DMS53 treated with DMSO at 0.1 percent for 48 hours (cell line): ENCODE results near the gene NDUFB10.

Experiments
- DNase-seq: peaks from one replicate; lab custom pipeline; 2025; ENCODE audit not compliant: unreplicated experiment; lab: John Stamatoyannopoulos, UW

The NDUFB10 gene

GRCh38 chr16:1983544-1984346 lies 24.4 kb downstream of the NDUFB10 start, which contains the start of gene GFER:
TSS of gene GFER (plus strand) at chr16:1984193. CDS start at chr16:1984219, 26 bp downstream.
- peak; percentile 70 for DNase-seq

- DNase-seq = no peak
Measured at GRCh38 chr16:1984347-1985225, 25.2 kb downstream of the NDUFB10 start.

GRCh38 chr16:1985466-1986150 lies 26.3 kb downstream of the NDUFB10 start:
- no peak for DNase-seq

DNA sequence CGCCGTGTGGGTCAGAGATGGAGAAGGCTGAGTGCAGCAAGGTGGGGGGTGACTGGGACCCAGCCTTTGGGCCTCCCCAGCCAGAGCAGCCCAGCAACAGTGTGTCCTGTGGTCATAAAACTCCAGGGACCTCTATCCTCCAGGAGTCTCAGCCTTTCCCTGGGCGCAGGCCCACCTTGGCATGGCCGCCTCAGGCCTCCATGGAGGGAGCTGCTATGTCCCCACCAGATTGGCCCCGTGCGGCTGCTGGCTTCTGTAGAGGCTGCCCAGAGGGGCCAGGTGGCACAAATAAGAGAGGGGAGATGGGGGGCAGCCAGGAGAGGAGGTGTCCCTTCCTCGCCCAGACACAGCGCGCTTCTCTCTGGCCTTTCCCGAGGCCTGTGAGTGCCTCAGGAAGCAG lies 27.9 kb downstream of the NDUFB10 start:
- no peak for DNase-seq

GRCh38 chr16:1989209-1990100 lies 30.1 kb downstream of the NDUFB10 start, which contains the start of gene SYNGR3:
TSS of gene SYNGR3 (plus strand) at chr16:1989970. CDS start at chr16:1990103, 133 bp downstream.
- peak; percentile 46 for DNase-seq

DNA sequence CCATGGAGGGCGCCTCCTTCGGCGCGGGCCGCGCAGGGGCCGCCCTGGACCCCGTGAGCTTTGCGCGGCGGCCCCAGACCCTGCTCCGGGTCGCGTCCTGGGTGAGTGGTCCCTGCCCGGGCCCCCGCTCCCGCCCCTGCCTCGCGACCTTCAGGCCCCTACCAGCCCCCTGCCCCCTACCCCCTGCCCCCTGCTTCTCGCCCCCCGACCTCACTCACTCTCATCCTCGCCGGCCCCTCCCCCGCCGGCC lies 30.7 kb downstream of the NDUFB10 start:
- DNase-seq = no peak

- peak; percentile 10 for DNase-seq
Measured at GRCh38 chr16:1990351-1991134, 31.2 kb downstream of the NDUFB10 start.

- peak; percentile 19 for DNase-seq
Measured at GRCh38 chr16:1991135-1991551, 31.8 kb downstream of the NDUFB10 start.

DNA sequence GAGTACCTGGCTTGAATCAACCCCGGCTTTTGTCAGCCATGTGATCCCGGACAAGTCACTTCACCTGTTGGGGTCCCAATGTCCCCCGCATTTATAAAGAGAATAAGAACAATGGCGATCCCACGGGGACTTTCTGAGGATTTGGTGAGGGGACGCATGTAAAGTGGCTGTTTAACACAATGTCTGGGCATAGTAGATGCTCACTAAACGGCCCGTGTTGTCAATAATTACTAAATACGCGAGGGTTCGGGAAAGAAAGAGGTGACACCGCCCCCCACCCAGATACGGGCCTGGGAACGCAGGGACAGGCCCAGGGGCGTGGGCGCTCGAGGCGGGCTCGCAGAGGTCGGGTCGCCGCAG lies 32.2 kb downstream of the NDUFB10 start:
- no peak for DNase-seq

- peak; percentile 64 for DNase-seq
Measured at GRCh38 chr16:1991948-1992703, 32.8 kb downstream of the NDUFB10 start.

DNA sequence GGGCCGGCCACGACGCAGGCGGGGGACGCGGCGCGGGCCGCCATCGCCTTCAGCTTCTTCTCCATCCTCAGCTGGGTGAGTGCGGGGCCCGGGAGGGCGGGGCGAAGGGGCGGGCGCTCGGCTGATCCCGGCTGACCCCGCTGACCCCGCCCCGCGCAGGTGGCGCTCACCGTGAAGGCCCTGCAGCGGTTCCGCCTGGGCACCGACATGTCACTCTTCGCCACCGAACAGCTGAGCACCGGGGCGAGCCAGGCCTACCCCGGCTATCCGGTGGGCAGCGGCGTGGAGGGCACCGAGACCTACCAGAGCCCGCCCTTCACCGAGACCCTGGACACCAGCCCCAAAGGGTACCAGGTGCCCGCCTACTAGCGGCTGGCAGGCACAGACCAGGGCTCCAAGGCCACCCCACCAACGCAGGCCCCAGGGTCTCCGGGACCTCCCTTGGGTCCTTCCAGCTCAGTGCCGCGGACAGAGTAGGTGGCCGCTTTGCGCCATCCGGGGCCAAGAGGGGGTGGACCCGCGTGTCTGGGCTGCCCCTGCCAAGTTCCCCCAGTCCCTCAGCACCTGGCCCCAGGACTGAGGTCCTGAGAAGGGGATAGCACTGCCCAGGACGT lies 33.5 kb downstream of the NDUFB10 start:
- no peak for DNase-seq

DNA sequence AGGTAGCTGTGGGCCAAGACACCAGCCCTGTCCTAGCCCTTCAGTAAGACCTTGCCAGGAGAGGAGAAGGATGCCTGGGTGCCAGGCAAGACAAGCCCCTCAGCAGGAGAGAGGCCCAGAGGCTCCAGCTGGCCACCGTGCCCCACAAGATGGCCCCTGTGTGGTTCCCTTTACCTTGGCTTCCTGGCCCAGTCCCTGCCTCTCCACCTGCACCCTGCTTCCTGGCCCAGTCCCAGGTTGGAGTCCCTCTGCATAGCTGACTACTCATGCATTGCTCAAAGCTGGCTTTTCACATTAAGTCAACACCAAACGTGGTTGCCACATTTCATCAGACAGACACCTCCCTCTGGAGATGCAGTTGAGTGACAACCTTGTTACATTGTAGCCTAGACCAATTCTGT lies 34.4 kb downstream of the NDUFB10 start:
- peak; percentile 51 for DNase-seq

- no peak for DNase-seq
Measured at GRCh38 chr16:1997494-1998359, 38.4 kb downstream of the NDUFB10 start.

GRCh38 chr16:1998360-1998835 lies 39.1 kb downstream of the NDUFB10 start:
- no peak for DNase-seq

DNA sequence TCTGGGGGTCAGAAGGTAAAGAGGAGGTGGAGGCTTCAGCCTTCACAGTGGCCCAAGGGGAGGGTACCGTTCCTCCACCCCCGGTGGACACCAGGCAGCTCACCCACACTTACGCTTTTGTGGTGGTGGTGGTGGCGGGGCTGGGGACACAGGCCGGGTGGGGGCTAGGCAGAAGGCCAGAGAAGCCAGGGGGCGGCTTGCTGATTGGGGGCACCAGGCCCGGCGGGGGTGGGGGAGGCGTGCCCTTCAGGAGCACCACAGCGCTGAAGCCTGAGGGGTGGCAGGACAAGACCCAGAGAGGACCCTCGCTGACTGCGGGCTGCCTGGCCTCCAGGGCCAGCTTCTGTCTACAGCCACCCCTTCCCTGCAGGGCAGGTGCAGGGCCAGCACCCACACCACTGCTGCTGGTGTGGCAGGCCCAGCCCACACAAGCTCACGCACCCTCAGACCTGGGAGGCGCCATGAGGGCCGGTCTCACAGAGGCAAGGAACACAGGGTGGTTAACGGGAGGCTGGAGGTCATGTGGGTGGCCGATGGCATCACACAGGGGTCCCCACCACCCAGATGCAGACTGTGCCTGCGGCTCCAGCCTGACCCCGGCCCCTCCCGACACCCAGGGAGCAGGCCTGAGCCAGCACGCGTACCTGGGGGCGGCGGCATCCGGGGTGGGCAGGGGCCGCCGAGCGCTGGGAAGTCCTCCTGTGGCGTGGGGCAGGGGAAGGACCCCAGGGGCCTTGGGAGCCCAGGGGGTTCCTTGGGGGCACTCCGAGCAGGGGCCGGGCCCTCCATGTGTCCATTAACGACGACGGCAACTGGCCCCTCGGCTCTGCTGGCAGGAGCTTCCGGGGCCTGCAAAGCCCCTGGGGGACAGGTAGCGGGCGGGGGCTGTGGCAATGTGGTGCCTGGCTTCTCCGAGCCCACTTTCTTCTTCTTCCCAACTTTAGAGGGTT lies 39.8 kb downstream of the NDUFB10 start:
- DNase-seq = no peak

DNA sequence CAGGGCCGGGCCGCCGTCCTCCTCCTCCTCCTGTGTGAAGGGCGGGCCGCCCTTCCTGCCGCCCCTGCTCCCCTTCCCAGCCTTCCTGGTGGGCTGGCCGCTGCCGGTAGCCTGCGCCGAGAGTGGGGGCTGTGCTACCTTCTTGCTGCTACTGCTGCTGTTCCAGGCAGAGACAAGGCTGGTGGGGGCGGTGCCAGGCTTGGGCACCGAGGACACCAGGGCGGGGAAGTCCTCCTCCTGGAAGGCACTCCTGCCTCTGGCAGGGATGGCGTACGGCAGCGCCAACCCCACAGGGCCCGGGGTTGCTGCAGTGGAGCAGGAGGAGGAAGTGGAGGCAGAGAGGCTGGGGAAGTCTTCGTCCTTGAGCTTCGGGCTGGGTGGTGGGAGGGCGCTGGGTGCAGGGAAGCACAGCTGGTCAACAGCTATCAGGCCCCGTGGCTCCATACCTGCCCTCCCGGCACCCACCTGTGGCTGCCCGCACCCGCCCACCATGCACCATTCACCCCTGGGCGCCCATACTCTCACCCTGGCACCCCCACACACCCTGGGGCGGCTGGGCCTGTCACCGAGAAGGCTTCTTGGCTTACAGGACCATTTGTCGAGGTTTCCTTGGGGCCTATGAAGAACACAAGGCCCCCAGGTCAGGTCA lies 40.7 kb downstream of the NDUFB10 start:
- DNase-seq = no peak
